Stimulated activated CD8-positive, alpha-beta memory T cell treated with anti-CD3 and anti-CD28 coated beads, Interleukin-7, amount 100 ng/mL, for 4 hours (primary cell): ENCODE results near the gene ANKRD60.

Source experiments
- DNase-seq, 2 donors: peaks; one replicate each; pipeline ENCODE4 v3.0.0-alpha.2; 2020; ENCODE audit warnings: low read depth in 2 of 2

ANKRD60 gene

GRCh38 chr20:58228484-58229197, at the start of gene ANKRD60:
ANKRD60 (minus strand) TSS chr20:58228653; CDS start chr20:58228653, 0 bp downstream.
- DNase-seq: peak; percentile 11 to 52

GRCh38 chr20:58277578-58278472, 49.4 kb upstream of the ANKRD60 start:
- no peak for DNase-seq

GRCh38 chr20:58277107-58277506, 48.7 kb upstream of the ANKRD60 start:
- DNase-seq: no peak

- DNase-seq: no peak
Observed at GRCh38 chr20:58274384-58274783, 45.9 kb upstream of the ANKRD60 start.

- DNase-seq: no peak
Observed at GRCh38 chr20:58271606-58272351, 43.3 kb upstream of the ANKRD60 start.

GRCh38 chr20:58268936-58269619, 40.6 kb upstream of the ANKRD60 start:
- DNase-seq: no peak

GRCh38 chr20:58268421-58268821, 40.0 kb upstream of the ANKRD60 start:
- DNase-seq: no peak

- no peak for DNase-seq
Observed at GRCh38 chr20:58267389-58268215, 39.1 kb upstream of the ANKRD60 start.

GRCh38 chr20:58264271-58264670, 35.8 kb upstream of the ANKRD60 start:
- no peak for DNase-seq

- no peak for DNase-seq
Observed at GRCh38 chr20:58261660-58262059, 33.2 kb upstream of the ANKRD60 start.

- no peak for DNase-seq
Observed at GRCh38 chr20:58260006-58260405, 31.6 kb upstream of the ANKRD60 start.

GRCh38 chr20:58256842-58257241, 28.4 kb upstream of the ANKRD60 start:
- no peak for DNase-seq

GRCh38 chr20:58256307-58256706, 27.9 kb upstream of the ANKRD60 start:
- DNase-seq: no peak

- no peak for DNase-seq
Observed at GRCh38 chr20:58254890-58255289, 26.4 kb upstream of the ANKRD60 start.

GRCh38 chr20:58251979-58252591, 23.6 kb upstream of the ANKRD60 start:
- DNase-seq: no peak

GRCh38 chr20:58251348-58251978, 23.0 kb upstream of the ANKRD60 start:
- no peak for DNase-seq

GRCh38 chr20:58246346-58246745, 17.9 kb upstream of the ANKRD60 start:
- no peak for DNase-seq

GRCh38 chr20:58245931-58246330, 17.5 kb upstream of the ANKRD60 start:
- no peak for DNase-seq

GRCh38 chr20:58245181-58245891, 16.9 kb upstream of the ANKRD60 start:
- no peak for DNase-seq
